NOMO-1 treated with dmso at 0.1 percent for 144 hours (cell line): Measurements from ENCODE around the gene PARD6G.

Experiments
- DNase-seq: peaks from one replicate; lab custom pipeline; 2025; ENCODE audit not compliant: unreplicated experiment; lab: John Stamatoyannopoulos, UW

PARD6G gene

GRCh38 chr18:80191907-80192652, 55.2 kb downstream of the PARD6G start:
- no peak for DNase-seq

DNA sequence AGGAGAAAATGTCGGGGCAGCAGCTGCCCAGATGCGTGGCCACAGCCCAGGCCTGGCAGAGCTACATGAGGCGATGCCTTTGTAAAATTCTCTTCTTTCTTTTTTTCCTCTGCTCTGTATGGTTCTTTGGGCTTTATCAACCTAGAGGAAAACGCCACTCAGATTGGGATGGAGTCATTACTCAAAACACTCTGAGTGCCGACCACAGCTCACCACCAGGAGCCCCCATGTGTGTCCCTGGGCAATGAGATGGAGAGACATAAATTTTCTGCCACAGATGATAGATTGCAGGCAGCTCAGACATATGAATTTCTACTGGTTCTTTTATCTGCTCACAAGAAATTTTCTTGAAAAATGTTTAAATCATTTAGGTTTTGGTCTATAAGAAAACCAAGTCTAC, 56.0 kb downstream of the PARD6G start:
- DNase-seq = no peak

GRCh38 chr18:80190311-80190710, 57.0 kb downstream of the PARD6G start:
- DNase-seq = no peak

GRCh38 chr18:80189531-80189865, 57.8 kb downstream of the PARD6G start:
- DNase-seq = no peak

DNA sequence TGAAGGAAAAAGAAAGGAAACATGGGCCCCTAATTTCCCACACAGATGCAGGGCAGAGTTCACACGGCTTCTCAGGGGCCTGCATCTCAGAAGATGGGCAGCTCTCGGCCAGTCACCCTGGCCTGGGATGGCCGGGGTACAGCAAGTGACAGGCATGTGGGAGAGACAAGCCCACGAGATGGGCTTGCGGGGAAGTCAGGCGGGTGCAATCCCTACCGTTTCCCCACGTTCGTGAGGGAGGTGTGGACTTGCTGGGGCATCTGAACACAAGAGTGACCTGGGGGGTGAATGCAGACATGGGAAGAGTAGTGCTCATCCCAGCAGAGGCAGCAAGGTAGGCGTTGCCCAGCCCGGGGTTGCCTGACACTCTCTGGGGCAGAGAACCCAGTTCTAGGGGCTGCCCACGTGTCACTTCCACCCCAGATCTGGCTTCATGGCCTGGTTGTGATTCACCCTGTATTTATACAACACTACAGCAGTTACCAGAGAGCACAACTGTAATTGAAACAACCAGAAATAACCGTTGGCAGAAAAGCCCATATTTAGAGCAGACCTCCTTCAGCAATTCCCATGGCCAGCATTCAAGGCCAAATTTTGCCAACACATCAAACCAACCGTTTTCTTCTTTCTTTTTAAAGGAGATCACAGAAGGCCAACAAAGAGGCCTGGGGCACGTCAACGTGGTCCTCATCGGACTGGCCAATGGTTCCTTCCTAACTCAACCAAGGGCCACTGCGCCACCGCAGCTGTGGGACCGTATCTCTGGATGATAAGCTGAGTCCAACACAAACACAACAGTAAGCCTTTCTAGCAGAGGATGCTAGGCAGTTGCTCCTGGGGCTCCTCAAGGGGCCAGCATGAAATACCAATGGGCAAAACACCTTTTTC, 58.4 kb downstream of the PARD6G start:
- no peak for DNase-seq

DNA sequence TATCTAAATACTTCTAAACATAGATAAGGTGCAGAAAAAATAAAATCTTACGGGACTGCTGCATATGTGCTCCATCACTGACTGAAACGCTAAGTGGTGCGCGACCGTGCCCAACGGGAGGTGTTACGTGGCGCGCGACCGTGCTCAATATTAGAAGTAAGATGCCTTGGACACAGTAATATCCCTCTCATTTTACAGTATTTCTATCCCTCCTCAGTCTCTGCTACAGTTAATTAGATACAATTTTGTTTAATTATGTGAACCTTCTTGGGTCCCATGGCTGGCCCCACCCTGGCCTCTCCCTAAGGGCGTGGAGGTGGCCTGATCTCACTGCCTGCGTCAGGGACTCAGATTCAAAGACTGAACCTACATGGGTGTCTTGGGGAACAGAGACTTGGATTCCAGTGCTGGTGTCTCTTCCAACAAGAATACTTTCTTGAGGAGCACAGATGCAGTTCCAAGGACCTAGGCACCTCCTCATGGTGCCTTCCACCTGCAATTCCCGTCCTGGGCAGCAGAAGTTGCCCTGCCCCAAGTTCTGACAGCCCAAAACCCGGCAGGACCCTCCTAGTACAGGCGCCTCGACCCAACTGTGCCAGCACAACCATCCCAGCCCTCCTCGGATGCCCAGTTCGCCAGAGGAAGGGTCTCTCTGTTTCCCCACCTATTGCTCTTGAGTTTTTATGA, 59.2 kb downstream of the PARD6G start:
- DNase-seq = no peak

GRCh38 chr18:80185545-80185944, 61.8 kb downstream of the PARD6G start:
- no peak for DNase-seq

- no peak for DNase-seq
Measured at GRCh38 chr18:80184243-80184772, 63.0 kb downstream of the PARD6G start.

GRCh38 chr18:80183273-80184050, 63.9 kb downstream of the PARD6G start:
- no peak for DNase-seq

DNA sequence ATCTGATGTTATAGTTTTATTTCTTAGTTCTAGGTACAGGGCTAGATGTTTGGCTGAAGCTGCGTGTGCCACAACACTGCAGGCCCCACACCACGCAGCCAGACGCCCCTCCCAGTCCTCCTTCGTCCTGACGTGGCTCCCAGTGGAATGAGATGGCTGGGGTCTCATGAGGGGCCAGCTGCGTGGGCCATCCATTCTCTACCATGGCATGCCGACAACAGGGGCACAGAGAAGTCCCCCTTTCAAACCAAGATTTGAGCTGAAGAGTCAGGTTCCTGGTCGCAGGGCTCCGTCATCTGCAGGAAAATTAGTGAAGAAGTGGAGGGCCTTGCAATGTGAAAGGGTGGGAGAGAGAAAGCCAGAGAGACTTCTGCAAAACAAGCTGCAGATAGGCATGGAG, 64.5 kb downstream of the PARD6G start:
- no peak for DNase-seq

DNA sequence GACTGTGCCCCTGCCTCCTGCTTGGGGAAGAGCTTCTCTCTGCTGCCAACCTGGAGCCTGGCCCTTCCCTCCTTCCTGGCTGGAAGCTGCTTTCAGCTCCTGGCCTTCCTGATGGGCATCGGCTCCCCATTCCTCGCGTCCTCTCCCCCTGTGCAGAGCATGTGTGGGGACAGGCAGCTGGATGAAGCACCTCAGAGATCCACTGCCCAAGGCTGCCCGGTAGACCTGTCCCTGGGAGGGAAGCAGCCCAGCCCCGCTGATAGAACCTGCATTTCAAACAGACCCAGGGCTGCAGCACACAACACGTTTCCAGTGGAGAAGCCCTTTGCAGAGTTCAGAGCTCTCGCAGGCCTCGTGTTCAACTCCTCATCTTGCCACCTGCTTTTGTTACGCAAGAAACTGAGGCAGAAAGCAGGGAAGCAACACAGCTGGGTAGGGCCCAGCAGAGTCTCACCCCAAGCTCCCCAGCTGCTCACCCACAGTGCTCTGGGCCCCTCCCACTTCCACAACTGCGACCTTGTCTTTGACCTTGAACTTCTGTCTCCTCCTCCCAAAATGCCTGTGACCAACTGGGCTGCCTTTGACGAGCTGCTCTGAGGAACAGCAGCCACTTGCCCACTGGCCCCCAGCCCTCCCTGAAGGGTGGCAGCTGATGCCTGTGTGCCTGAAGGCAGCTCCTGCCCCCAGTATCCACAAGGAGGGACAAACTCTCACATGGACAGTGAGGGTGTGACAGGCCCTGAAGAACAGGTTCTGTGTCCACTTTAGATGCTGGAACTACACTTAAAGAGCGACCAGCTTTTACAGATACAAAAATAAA, 65.5 kb downstream of the PARD6G start:
- no peak for DNase-seq

GRCh38 chr18:80180778-80181564, 66.3 kb downstream of the PARD6G start:
- no peak for DNase-seq

DNA sequence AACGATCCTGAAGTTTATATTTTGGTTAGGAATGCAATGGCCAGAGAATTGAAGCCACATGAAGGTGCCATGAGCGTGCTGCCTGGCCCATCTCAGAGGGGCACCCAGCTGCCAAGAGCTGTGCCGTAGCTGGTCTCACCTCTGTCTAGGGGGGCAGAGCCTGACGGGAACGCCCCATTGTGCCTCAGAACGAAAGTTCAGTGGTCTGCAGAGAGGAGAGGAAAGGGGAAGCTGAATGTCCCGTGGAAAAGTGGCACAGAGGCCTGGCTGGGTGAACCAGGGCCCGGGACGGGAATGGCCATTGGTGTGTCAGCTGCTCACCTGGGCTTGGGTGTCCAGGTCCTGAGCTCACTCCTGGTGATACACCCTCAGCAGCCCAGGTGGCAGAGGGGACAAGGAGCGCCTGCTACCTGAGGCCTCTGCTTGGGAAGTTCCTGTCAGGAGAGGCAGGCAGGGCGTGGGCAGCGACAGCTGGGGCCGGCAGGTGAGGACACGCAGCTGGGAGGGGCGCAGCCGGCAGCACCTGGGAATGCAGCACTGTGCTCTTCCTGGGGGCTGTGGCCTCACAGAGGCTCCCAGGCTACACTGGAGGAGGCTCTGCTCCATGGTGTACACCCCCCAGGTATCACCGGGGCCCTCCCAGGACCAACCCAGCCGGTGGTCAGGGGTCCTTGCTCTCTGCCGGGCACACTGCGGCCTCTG, 67.3 kb downstream of the PARD6G start:
- DNase-seq = no peak

DNA sequence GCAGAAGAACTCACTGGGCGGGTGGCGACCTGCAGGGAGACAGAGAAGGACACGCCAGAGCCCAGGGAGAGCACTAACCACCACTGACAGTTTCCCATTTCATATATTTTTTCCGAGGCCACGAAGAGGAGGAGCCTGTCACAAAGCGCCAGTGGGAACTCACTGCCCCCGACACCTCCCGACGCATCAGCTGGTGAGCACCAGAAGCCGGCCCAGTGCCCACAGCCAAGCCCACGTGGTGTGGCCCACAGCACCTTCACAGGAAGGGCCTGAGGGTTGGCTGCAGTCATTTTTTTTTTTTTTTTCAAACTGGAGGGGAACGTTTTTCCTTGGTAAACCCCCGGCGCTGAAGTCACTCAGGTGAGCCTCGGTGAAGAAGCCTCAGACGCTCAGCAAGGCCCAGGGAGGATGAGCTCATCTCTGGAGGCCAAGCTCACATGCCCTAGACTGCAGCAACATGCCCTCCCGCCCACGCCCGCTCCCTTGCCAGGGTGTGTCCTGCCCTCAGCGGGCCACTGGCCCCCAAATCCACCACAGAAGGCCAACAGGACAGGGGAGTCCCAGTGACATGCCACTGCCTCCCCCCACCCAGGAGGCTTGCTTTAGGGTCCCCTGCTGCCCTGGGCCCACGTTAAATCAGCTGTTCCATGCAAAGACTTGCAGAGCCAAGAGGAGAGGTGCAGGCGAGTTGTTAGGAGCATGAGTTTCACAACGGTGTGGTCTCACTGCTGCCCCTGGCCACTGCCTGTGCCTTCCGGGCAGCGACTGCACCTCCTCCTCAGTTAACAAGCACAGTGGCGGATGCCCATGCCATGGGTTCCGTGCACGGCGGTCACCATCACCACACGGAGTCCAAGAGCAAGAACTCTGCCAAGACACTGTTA, 68.1 kb downstream of the PARD6G start:
- DNase-seq = no peak

- no peak for DNase-seq
Measured at GRCh38 chr18:80177128-80177527, 70.2 kb downstream of the PARD6G start.

GRCh38 chr18:80176334-80177073, 70.8 kb downstream of the PARD6G start:
- DNase-seq = no peak
